Diencephalon (tissue), 1 donor: Measurements from ENCODE around the gene C20orf173. TPM values are rescaled to one million over a fixed set of nuclear protein-coding genes. Genes with fewer than 3 reads are reported as not detected.

Experiments
- total RNA-seq: library from RNA; depleted of rRNA; stranded (reverse); fragments of >200 nt; gene quantifications from one replicate; pipeline ENCODE4 v1.2.3, GENCODE V29; 2014

The C20orf173 gene
- not detected for total RNA-seq

GRCh38 chr20:35529552-35529951 is at the start of gene C20orf173:
Gene C20orf173 (minus strand): TSS chr20:35529652. CDS start chr20:35529373, 279 bp downstream.

GRCh38 chr20:35541783-35542662 is 12.6 kb upstream of the C20orf173 start, which contains the start of gene ERGIC3:
Gene ERGIC3 (plus strand): TSS chr20:35542078. CDS start chr20:35542098, 20 bp downstream.

Other genes with a start within 250 kb of the C20orf173 start
- 56.1 TPM for gene EIF6, start 244.9 kb downstream of the C20orf173 start, total RNA-seq
- not detected for gene FAM83C, start 237.2 kb downstream of the C20orf173 start, total RNA-seq
- 36.7 TPM for gene UQCC1, start 117.7 kb downstream of the C20orf173 start, total RNA-seq
- gene GDF5, start 91.4 kb downstream of the C20orf173 start, total RNA-seq = 0.92 TPM
- gene CEP250, start 74.1 kb downstream of the C20orf173 start, total RNA-seq = 24.7 TPM
- gene ERGIC3, start 12.4 kb upstream of the C20orf173 start, total RNA-seq = 212 TPM
- 1.6 TPM for gene SPAG4, start 86.2 kb upstream of the C20orf173 start, total RNA-seq
- 53.1 TPM for gene CPNE1, start 135.2 kb upstream of the C20orf173 start, total RNA-seq
- 81.4 TPM for gene RBM12, start 135.2 kb upstream of the C20orf173 start, total RNA-seq
- gene NFS1, start 169.7 kb upstream of the C20orf173 start, total RNA-seq = 30.0 TPM
- gene ROMO1, start 169.8 kb upstream of the C20orf173 start, total RNA-seq = 66.0 TPM
- 367 TPM for gene RBM39, start 212.6 kb upstream of the C20orf173 start, total RNA-seq
- gene PHF20, start 242.4 kb upstream of the C20orf173 start, total RNA-seq = 50.5 TPM